Panc1 (cell line): ENCODE data around the gene ACTN3. TPM values are rescaled to one million over a fixed set of nuclear protein-coding genes. Genes with fewer than 3 reads are reported as not detected.
A peak's percentile ranks its signal among the peaks of the same experiment; 100 is the strongest.

Source experiments
- ATAC-seq: fragments of 200-7000 bp; cut with Tn5 transposase; 2 replicates; pipeline ENCODE4 v1.9.1; 2020; ENCODE audit warnings: mild to moderate bottlenecking, moderate library complexity
- BruUV-seq: library from RNA; stranded (reverse); fragments of 400-500 nt; replicated peaks from 2 replicates; lab custom pipeline; 2021; lab: Mats Ljungman, UMichigan
- CTCF ChIA-PET: fragments of 300-600 bp; sonication (Branson Sonifier 250); formaldehyde crosslinking; loops from one replicate; lab custom pipeline; 2022; ENCODE audit warnings: antibody characterized with exemption; lab: Charles Lee
- POLR2A ChIA-PET: fragments of 300-600 bp; sonication (Branson Sonifier 250); formaldehyde crosslinking; loops from one replicate; lab custom pipeline; 2022; ENCODE audit warnings: antibody characterized with exemption; lab: Charles Lee
- DNase-seq: peaks from one replicate; pipeline ENCODE4 v3.0.0-alpha.2; 2010; ENCODE audit warnings: low read depth, low spot score
- H3K27ac ChIP-seq: 2 replicates; pipeline ENCODE4 v1.5.1; 2011; ENCODE audit warnings: mild to moderate bottlenecking, low read length, inconsistent platforms
- H3K27me3 ChIP-seq: fragments of 200-500 bp; sonication (Bioruptor generic); 2 replicates; pipeline ENCODE4 v1.6.0; 2014; ENCODE audit warnings: low read length, inconsistent platforms; ENCODE audit not compliant: control insufficient read depth, insufficient read depth
- H3K36me3 ChIP-seq: fragments of 200-500 bp; sonication (Bioruptor generic); 2 replicates; pipeline ENCODE4 v1.5.1; 2014; ENCODE audit warnings: inconsistent platforms, mild to moderate bottlenecking, low read length, moderate library complexity; ENCODE audit not compliant: control insufficient read depth, insufficient read depth
- H3K4me1 ChIP-seq: 2 replicates; pipeline ENCODE4 v1.5.1; 2011; ENCODE audit warnings: inconsistent platforms, mild to moderate bottlenecking, low read length, moderate library complexity; ENCODE audit not compliant: control insufficient read depth, insufficient read depth
- H3K4me3 ChIP-seq, 2 experiments: 2 replicates each; pipeline ENCODE4 v1.5.1; 2011 to 2012; ENCODE audit warnings: low read depth in 2 of 2, low read length in 2 of 2, mild to moderate bottlenecking in 2 of 2, inconsistent platforms in 1 of 2, moderate library complexity in 1 of 2
- H3K9me3 ChIP-seq: fragments of 200-500 bp; sonication (Bioruptor generic); 2 replicates; pipeline ENCODE4 v1.5.1; 2014; ENCODE audit warnings: low read depth, mild to moderate bottlenecking, inconsistent platforms, low read length, moderate library complexity; ENCODE audit not compliant: control insufficient read depth, insufficient read depth
- POLR2AphosphoS5 ChIP-seq: IDR thresholded peaks from 2 replicates; pipeline ENCODE4 v1.6.1; 2012; ENCODE audit warnings: mild to moderate bottlenecking, low read depth, low read length, moderate library complexity
- REST ChIP-seq, 2 experiments: IDR thresholded peaks; 2 replicates each; pipeline ENCODE4 v1.6.1; 2011 to 2012; ENCODE audit warnings: low read depth in 2 of 2, control low read depth in 1 of 2, low read length in 1 of 2, mild to moderate bottlenecking in 1 of 2, moderate library complexity in 1 of 2; ENCODE audit not compliant: insufficient read depth in 1 of 2
- SIN3A ChIP-seq: IDR thresholded peaks from 2 replicates; pipeline ENCODE4 v1.6.1; 2012; ENCODE audit warnings: low read depth, mild to moderate bottlenecking, low read length, moderate library complexity, borderline replicate concordance; ENCODE audit not compliant: insufficient read depth
- TCF7L2 ChIP-seq: IDR thresholded peaks from 2 replicates; pipeline ENCODE4 v1.6.1; 2011; ENCODE audit warnings: mild to moderate bottlenecking, low read depth, low read length, inconsistent platforms
- in situ Hi-C: cut with HindIII; loops from 2 replicates; pipeline ENCODE4 v1.10.0; 2016; ENCODE audit warnings: low sequenced_read_pairs, low pct_unique_long_range_greater_than_20kb
- intact Hi-C: fragments of 100-400 bp; cut with micrococcal nuclease; formaldehyde crosslinking; loops from one replicate; pipeline ENCODE4 v1.10.0; 2022; ENCODE audit not compliant: unreplicated experiment
- total RNA-seq: library from RNA; stranded (reverse); gene quantifications from one replicate; pipeline ENCODE4 v1.2.1, GENCODE V29; 2021; ENCODE audit not compliant: unreplicated experiment
- TF ChIP-seq, protein P1 (sequence below): fragments of 450-650 bp; IDR thresholded peaks from 2 replicates; pipeline ENCODE4 v1.5.1; 2017; ENCODE audit warnings: mild to moderate bottlenecking

Gene ACTN3
- total RNA-seq, 1 experiment from 2014 or later, result 0.13 TPM

DNA sequence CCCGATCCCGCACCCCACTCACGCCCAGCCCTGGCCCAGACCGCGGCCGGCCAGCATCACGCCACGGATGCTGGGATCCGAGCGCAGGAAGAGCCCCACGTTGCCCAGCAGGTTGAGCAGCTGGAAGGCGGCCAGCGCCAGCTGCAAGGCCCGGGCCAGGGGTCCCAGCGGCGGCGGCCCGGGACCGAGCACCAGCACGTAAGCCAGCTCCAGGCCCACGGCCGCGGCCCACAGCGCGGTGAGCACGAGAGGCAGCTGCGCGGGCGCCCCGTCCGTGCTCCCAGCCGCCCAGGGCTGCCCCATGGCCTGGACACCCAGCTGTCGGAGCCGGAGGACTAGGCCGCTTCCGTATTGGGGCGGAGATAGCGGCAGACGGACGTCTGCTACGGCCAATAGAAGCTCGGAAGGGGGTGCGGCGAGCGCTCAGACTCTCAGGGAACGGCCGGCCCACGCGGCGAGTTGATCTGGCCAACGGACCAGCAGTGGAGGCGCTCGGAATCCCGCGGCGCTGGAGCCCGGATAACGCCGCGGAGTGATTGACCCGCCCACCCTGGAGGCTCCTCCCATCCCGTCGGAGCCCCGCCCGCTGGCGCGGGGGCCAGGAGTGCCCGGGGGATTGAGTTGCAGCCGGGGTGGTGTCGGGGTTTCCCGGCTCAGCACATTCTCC, 869 bp upstream of the ACTN3 start, which contains the start of gene ZDHHC24:
Gene ZDHHC24 (minus strand): TSS at position 348 of the 667 bp plus-strand sequence. CDS start 45 bp downstream, at position 303.
- POLR2A ChIA-PET, result interaction anchor here (0.5 to 1.0 kb wide), 5 partner anchors 9 to 544 kb away, joined by 3 to 5 read pairs (median 4); partner anchors contain the start of genes BANF1 and EIF1AD
- CTCF ChIA-PET, result interaction anchor here (0.6 kb wide), 2 partner anchors 79 to 137 kb away, joined by 4 to 6 read pairs; partner anchors contain the start of gene PELI3
- H3K4me1 ChIP-seq, result peaks cover 9% of the 10 kb centered on the region
- no peaks in the 10 kb centered on the region for H3K27me3 ChIP-seq
- ATAC-seq, result peak; percentile 98
- TF ChIP-seq TCF7L2 (peak; percentile 40; the same call in 1 of the 2 replicates), SIN3A (peak; percentile 94), POLR2AphosphoS5 (peak; percentile 87)
- TF ChIP-seq, protein P1, sequence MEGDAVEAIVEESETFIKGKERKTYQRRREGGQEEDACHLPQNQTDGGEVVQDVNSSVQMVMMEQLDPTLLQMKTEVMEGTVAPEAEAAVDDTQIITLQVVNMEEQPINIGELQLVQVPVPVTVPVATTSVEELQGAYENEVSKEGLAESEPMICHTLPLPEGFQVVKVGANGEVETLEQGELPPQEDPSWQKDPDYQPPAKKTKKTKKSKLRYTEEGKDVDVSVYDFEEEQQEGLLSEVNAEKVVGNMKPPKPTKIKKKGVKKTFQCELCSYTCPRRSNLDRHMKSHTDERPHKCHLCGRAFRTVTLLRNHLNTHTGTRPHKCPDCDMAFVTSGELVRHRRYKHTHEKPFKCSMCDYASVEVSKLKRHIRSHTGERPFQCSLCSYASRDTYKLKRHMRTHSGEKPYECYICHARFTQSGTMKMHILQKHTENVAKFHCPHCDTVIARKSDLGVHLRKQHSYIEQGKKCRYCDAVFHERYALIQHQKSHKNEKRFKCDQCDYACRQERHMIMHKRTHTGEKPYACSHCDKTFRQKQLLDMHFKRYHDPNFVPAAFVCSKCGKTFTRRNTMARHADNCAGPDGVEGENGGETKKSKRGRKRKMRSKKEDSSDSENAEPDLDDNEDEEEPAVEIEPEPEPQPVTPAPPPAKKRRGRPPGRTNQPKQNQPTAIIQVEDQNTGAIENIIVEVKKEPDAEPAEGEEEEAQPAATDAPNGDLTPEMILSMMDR, result no peak
- peak within 1 kb of the TSS; percentile 87 to 92 for H3K4me3 ChIP-seq
- no peaks in the 10 kb centered on the region for H3K9me3 ChIP-seq
- BruUV-seq, result no TSS peak
- H3K27ac ChIP-seq, result peak within 1 kb of the TSS; percentile 83
- H3K36me3 ChIP-seq, result no peaks in the 10 kb centered on the region
- in situ Hi-C loops (no loop called here), intact Hi-C loops (no loop called here)
- DNase-seq, result peak; percentile 85

- no peaks in the 10 kb centered on the region for H3K9me3 ChIP-seq
- in situ Hi-C loops (no loop called here), intact Hi-C loops (no loop called here)
- H3K27me3 ChIP-seq, result no peaks in the 10 kb centered on the region
- peak overlapping the region; percentile 87 to 92; a peak in 3 of 4 replicates for H3K4me3 ChIP-seq
- ChIA-PET CTCF (interaction anchor here (0.6 kb wide), 1 partner anchor 72 kb away, joined by 5 read pairs; no protein-coding TSS in a partner anchor), POLR2A (no interaction called here)
- DNase-seq (no peak), ATAC-seq (no peak)
- no peaks in the 10 kb centered on the region for H3K36me3 ChIP-seq
- BruUV-seq, result no TSS peak
- TF ChIP-seq REST (IDR thresholded peaks at IDR 0.05; ENCODE audit: insufficient read depth in 1 of 2, low read depth in 2 of 2, low read length in 1 of 2) (no peak), TCF7L2 (no peak), POLR2AphosphoS5 (no peak), SIN3A (no peak)
- TF ChIP-seq, protein P1, result no peak
- H3K4me1 ChIP-seq, result peaks cover 9% of the 10 kb centered on the region
- no peak overlapping the region for H3K27ac ChIP-seq
Observed at GRCh38 chr11:66546966-66547661, 411 bp downstream of the ACTN3 start.
